T-helper 2 cell treated with Interferon-gamma antibody and Interleukin-4, amounts not matched to agents 100 ng/mL and 5 ng/mL, for 36 hours (primary cell): ENCODE results near the gene FAM241A. TPM values are rescaled to one million over a fixed set of nuclear protein-coding genes. Genes with fewer than 3 reads are reported as not detected.
"Not testable (repeated sequence)": the region's sequence is repeated elsewhere in the genome, so short reads cannot be mapped to it uniquely, and the experiment has no call there.

Experiments
- intact Hi-C: fragments of 100-400 bp; cut with micrococcal nuclease; formaldehyde crosslinking; loops from one replicate; pipeline ENCODE4 v1.15.1; 2023
- total RNA-seq: library from RNA; stranded (reverse); gene quantifications from 2 replicates; pipeline ENCODE4 v1.2.3, GENCODE V29; 2022

The FAM241A gene
- total RNA-seq, 1 donor from 2014 or later = 1.6 TPM

GRCh38 chr4:112136551-112136950 lies 8.7 kb upstream of the FAM241A start:
- intact Hi-C loops = no loop called here

- intact Hi-C loops = no loop called here
These were observed 6.7 kb upstream of the FAM241A start for GRCh38 chr4:112138538-112138937.

GRCh38 chr4:112140536-112140935 lies 4.7 kb upstream of the FAM241A start:
- intact Hi-C loops = loop anchor here (10.0 kb wide), 1 partner anchor 494 kb away; the partner anchor contains the start of genes LARP7 and ZGRF1

- intact Hi-C loops = loop anchor here (10.0 kb wide), 1 partner anchor 493 kb away; the partner anchor contains the start of genes LARP7 and ZGRF1
These were observed 3.7 kb upstream of the FAM241A start for GRCh38 chr4:112141366-112142138.

- intact Hi-C loops = loop anchor here (10.0 kb wide), 1 partner anchor 493 kb away; the partner anchor contains the start of genes LARP7 and ZGRF1
These were observed 3.1 kb upstream of the FAM241A start for GRCh38 chr4:112142182-112142581.

- intact Hi-C loops = loop anchor here (10.0 kb wide), 1 partner anchor 491 kb away; the partner anchor contains the start of genes LARP7 and ZGRF1
These were observed 1.5 kb upstream of the FAM241A start for GRCh38 chr4:112143781-112144180.

GRCh38 chr4:112144546-112145325 lies 518 bp upstream of the FAM241A start:
- intact Hi-C loops = loop anchor here (1.0 to 10.0 kb wide), 7 partner anchors 25 to 1618 kb away; partner anchors contain the start of genes AP1AR, CAMK2D, LARP7 and ZGRF1

GRCh38 chr4:112145790-112146501 lies 692 bp downstream of the FAM241A start:
- intact Hi-C loops = loop anchor here (1.0 to 10.0 kb wide), 8 partner anchors 27 to 1616 kb away; partner anchors contain the start of genes AP1AR, CAMK2D, LARP7 and ZGRF1

- intact Hi-C loops = loop anchor here (2.0 to 10.0 kb wide), 5 partner anchors 36 to 1616 kb away; partner anchors contain the start of genes CAMK2D, LARP7 and ZGRF1
These were observed 1.2 kb downstream of the FAM241A start for GRCh38 chr4:112146502-112146813.

- intact Hi-C loops = loop anchor here (2.0 to 10.0 kb wide), 5 partner anchors 35 to 1615 kb away; partner anchors contain the start of genes CAMK2D, LARP7 and ZGRF1
These were observed 2.4 kb downstream of the FAM241A start for GRCh38 chr4:112147697-112148096.

- intact Hi-C loops = no loop called here
These were observed 5.7 kb downstream of the FAM241A start for GRCh38 chr4:112150920-112151319.

- intact Hi-C loops = loop anchor here (2.0 kb wide), 1 partner anchor 16 kb away; no protein-coding TSS in a partner anchor
These were observed 7.3 kb downstream of the FAM241A start for GRCh38 chr4:112152521-112152920.

- intact Hi-C loops = loop anchor here (2.0 kb wide), 1 partner anchor 16 kb away; no protein-coding TSS in a partner anchor
These were observed 8.0 kb downstream of the FAM241A start for GRCh38 chr4:112153211-112153791.

- intact Hi-C loops = no loop called here
These were observed 10.9 kb downstream of the FAM241A start for GRCh38 chr4:112156112-112156511.

GRCh38 chr4:112156553-112156952 lies 11.3 kb downstream of the FAM241A start:
- intact Hi-C loops = no loop called here

- intact Hi-C loops = not testable (repeated sequence)
These were observed 18.5 kb downstream of the FAM241A start for GRCh38 chr4:112163706-112164105.

- intact Hi-C loops = loop anchor here (2.0 kb wide), 1 partner anchor 15 kb away; no protein-coding TSS in a partner anchor
These were observed 22.5 kb downstream of the FAM241A start for GRCh38 chr4:112167794-112168193.

GRCh38 chr4:112168719-112169500 lies 23.7 kb downstream of the FAM241A start:
- intact Hi-C loops = loop anchor here (2.0 kb wide), 1 partner anchor 16 kb away; no protein-coding TSS in a partner anchor

GRCh38 chr4:112170451-112170993 lies 25.3 kb downstream of the FAM241A start:
- intact Hi-C loops = no loop called here
